Stimulated activated CD4-positive, alpha-beta T cell treated with anti-CD3 and anti-CD28 coated beads, Interleukin-1b, Interleukin-23, amount 100 ng/mL, for 24 hours (primary cell): ENCODE data around the gene ANKRD66.
"Not testable (repeated sequence)": the region's sequence is repeated elsewhere in the genome, so short reads cannot be mapped to it uniquely, and the experiment has no call there.

Experiments used
- DNase-seq, 4 experiments: peaks; one replicate each; pipeline ENCODE4 v3.0.0-alpha.2; 2020; ENCODE audit warnings: low read depth in 4 of 4, low spot score in 1 of 4

ANKRD66 gene

GRCh38 chr6:46751658-46752057, 4.9 kb downstream of the ANKRD66 start:
- DNase-seq = no peak

GRCh38 chr6:46755865-46756264, 9.1 kb downstream of the ANKRD66 start:
- DNase-seq = no peak

GRCh38 chr6:46756469-46757213, 9.9 kb downstream of the ANKRD66 start:
- no peak for DNase-seq

- DNase-seq = no peak
Measured at GRCh38 chr6:46757214-46757596, 10.5 kb downstream of the ANKRD66 start.

- DNase-seq = no peak
Measured at GRCh38 chr6:46758960-46759753, 12.4 kb downstream of the ANKRD66 start.

GRCh38 chr6:46760925-46761324, 14.2 kb downstream of the ANKRD66 start:
- DNase-seq = no peak

GRCh38 chr6:46763466-46763865, 16.7 kb downstream of the ANKRD66 start:
- no peak for DNase-seq

- not testable (repeated sequence) for DNase-seq
Measured at GRCh38 chr6:46764280-46764679, 17.5 kb downstream of the ANKRD66 start.

- DNase-seq = no peak
Measured at GRCh38 chr6:46764961-46765360, 18.2 kb downstream of the ANKRD66 start.

GRCh38 chr6:46772016-46772415, 25.3 kb downstream of the ANKRD66 start:
- no peak for DNase-seq

- DNase-seq = no peak
Measured at GRCh38 chr6:46772762-46773161, 26.0 kb downstream of the ANKRD66 start.

GRCh38 chr6:46773201-46773855, 26.6 kb downstream of the ANKRD66 start:
- DNase-seq = no peak

GRCh38 chr6:46774736-46775135, 28.0 kb downstream of the ANKRD66 start:
- DNase-seq = not testable (repeated sequence)

GRCh38 chr6:46776070-46776712, 29.5 kb downstream of the ANKRD66 start:
- no peak for DNase-seq

GRCh38 chr6:46777476-46778346, 31.0 kb downstream of the ANKRD66 start:
- DNase-seq = no peak

- peak in 2 of 4 experiments; percentile 2 to 13 for DNase-seq
Measured at GRCh38 chr6:46781478-46782378, 35.0 kb downstream of the ANKRD66 start.

GRCh38 chr6:46784535-46784934, 37.8 kb downstream of the ANKRD66 start:
- no peak for DNase-seq

GRCh38 chr6:46787871-46788540, 41.3 kb downstream of the ANKRD66 start:
- DNase-seq = no peak

GRCh38 chr6:46788791-46789190, 42.1 kb downstream of the ANKRD66 start:
- DNase-seq = no peak
